Mesenchymal stem cell (in vitro differentiated cells and primary cell): ENCODE data around the gene NOM1.
A peak's percentile ranks its signal among the peaks of the same experiment; 100 is the strongest.

Experiments
- DNase-seq: peaks from one replicate; pipeline ENCODE4 v3.0.0-alpha.2; 2013
- H2AFZ ChIP-seq: one replicate; pipeline ENCODE4 v1.6.1; 2013; ENCODE audit warnings: low read depth, mild to moderate bottlenecking, control low read depth, inconsistent platforms, low read length, moderate library complexity
- H2AK5ac ChIP-seq: 2 replicates; pipeline ENCODE4 v1.6.1; 2013; ENCODE audit warnings: low read length, moderate library complexity, mild to moderate bottlenecking, inconsistent platforms; ENCODE audit not compliant: severe bottlenecking
- H2BK120ac ChIP-seq: one replicate; pipeline ENCODE4 v1.6.1; 2013; ENCODE audit warnings: low read depth, mild to moderate bottlenecking, inconsistent platforms, low read length, moderate library complexity
- H2BK12ac ChIP-seq, 2 experiments: one replicate each; pipeline ENCODE4 v1.6.1; 2013; ENCODE audit warnings: inconsistent platforms in 2 of 2, low read length in 2 of 2, mild to moderate bottlenecking in 2 of 2, moderate library complexity in 2 of 2, control low read depth in 1 of 2
- H2BK15ac ChIP-seq: one replicate; pipeline ENCODE4 v1.6.1; 2013; ENCODE audit warnings: mild to moderate bottlenecking, low read depth, inconsistent platforms; ENCODE audit not compliant: poor library complexity, severe bottlenecking
- H2BK5ac ChIP-seq: 2 replicates; pipeline ENCODE4 v1.6.1; 2013; ENCODE audit warnings: low read depth, mild to moderate bottlenecking, low read length, control low read depth, inconsistent platforms; ENCODE audit not compliant: poor library complexity, severe bottlenecking
- H3K14ac ChIP-seq, 2 experiments: one replicate each; pipeline ENCODE4 v1.6.1; 2013; ENCODE audit warnings: inconsistent platforms in 2 of 2, low read length in 2 of 2, control low read depth in 1 of 2, mild to moderate bottlenecking in 1 of 2, moderate library complexity in 1 of 2
- H3K18ac ChIP-seq, 2 experiments: one replicate each; pipeline ENCODE4 v1.6.1; 2013; ENCODE audit warnings: inconsistent platforms in 2 of 2, low read length in 2 of 2, control low read depth in 1 of 2, low read depth in 1 of 2, mild to moderate bottlenecking in 1 of 2
- H3K23ac ChIP-seq, 2 experiments: one replicate each; pipeline ENCODE4 v1.6.1; 2013; ENCODE audit warnings: inconsistent platforms in 2 of 2, low read length in 2 of 2, mild to moderate bottlenecking in 2 of 2, moderate library complexity in 2 of 2, control low read depth in 1 of 2
- H3K27ac ChIP-seq: 2 replicates; pipeline ENCODE4 v1.5.1; 2013; ENCODE audit warnings: mild to moderate bottlenecking, moderate library complexity, low read length, control low read depth, inconsistent platforms; ENCODE audit not compliant: poor library complexity, severe bottlenecking
- H3K27me3 ChIP-seq, 2 experiments: 2 replicates each; pipeline versions ENCODE4 v1.6.1 to v1.7.0; 2013; ENCODE audit warnings: low read length in 2 of 2, mild to moderate bottlenecking in 2 of 2, moderate library complexity in 2 of 2, control low read depth in 1 of 2, inconsistent platforms in 1 of 2; ENCODE audit not compliant: control insufficient read depth in 1 of 2, insufficient read depth in 1 of 2
- H3K36me3 ChIP-seq, 2 experiments: 2 replicates each; pipeline versions ENCODE4 v1.6.1 to v1.7.0; 2013; ENCODE audit warnings: low read length in 2 of 2, control low read depth in 1 of 2, inconsistent platforms in 1 of 2, low read depth in 1 of 2, mild to moderate bottlenecking in 1 of 2; ENCODE audit not compliant: insufficient read depth in 2 of 2, control insufficient read depth in 1 of 2
- H3K4ac ChIP-seq, 2 experiments: one replicate each; pipeline ENCODE4 v1.6.1; 2013; ENCODE audit warnings: inconsistent platforms in 2 of 2, low read length in 2 of 2, mild to moderate bottlenecking in 2 of 2, moderate library complexity in 2 of 2, control low read depth in 1 of 2, low read depth in 1 of 2
- H3K4me1 ChIP-seq: 2 replicates; pipeline ENCODE4 v1.6.1; 2013; ENCODE audit warnings: low read depth, low read length, control low read depth; ENCODE audit not compliant: control insufficient read depth, insufficient read depth
- H3K4me2 ChIP-seq: 2 replicates; pipeline ENCODE4 v1.6.1; 2013; ENCODE audit warnings: low read length, mild to moderate bottlenecking, inconsistent platforms; ENCODE audit not compliant: poor library complexity, severe bottlenecking
- H3K4me3 ChIP-seq, 2 experiments: 2 replicates each; pipeline versions ENCODE4 v1.5.1 to v1.7.0; 2013; ENCODE audit warnings: low read length in 2 of 2, mild to moderate bottlenecking in 2 of 2, control low read depth in 1 of 2, low read depth in 1 of 2; ENCODE audit not compliant: insufficient read depth in 1 of 2
- H3K79me1 ChIP-seq: replicated peaks from 2 replicates; pipeline ENCODE4 v1.6.1; 2013; ENCODE audit warnings: mild to moderate bottlenecking, control low read depth, low read length, inconsistent platforms; ENCODE audit not compliant: poor library complexity, severe bottlenecking
- H3K9ac ChIP-seq: 2 replicates; pipeline ENCODE4 v1.7.0; 2013; ENCODE audit warnings: mild to moderate bottlenecking, low read length, moderate library complexity
- H3K9me3 ChIP-seq: 2 replicates; pipeline ENCODE4 v1.7.0; 2013; ENCODE audit warnings: mild to moderate bottlenecking, low read length; ENCODE audit not compliant: control insufficient read depth
- H4K8ac ChIP-seq: one replicate; pipeline ENCODE4 v1.6.1; 2013; ENCODE audit warnings: inconsistent platforms, mild to moderate bottlenecking, low read length, moderate library complexity
- H4K91ac ChIP-seq: one replicate; pipeline ENCODE4 v1.6.1; 2013; ENCODE audit warnings: mild to moderate bottlenecking, low read length, inconsistent platforms
- WGBS: methylation state at CpG from one replicate; pipeline ENCODE4 v1.1.7; 2013; ENCODE audit warnings: mixed read lengths; 5-methylcytosine and 5-hydroxymethylcytosine counted together

The NOM1 gene

DNA sequence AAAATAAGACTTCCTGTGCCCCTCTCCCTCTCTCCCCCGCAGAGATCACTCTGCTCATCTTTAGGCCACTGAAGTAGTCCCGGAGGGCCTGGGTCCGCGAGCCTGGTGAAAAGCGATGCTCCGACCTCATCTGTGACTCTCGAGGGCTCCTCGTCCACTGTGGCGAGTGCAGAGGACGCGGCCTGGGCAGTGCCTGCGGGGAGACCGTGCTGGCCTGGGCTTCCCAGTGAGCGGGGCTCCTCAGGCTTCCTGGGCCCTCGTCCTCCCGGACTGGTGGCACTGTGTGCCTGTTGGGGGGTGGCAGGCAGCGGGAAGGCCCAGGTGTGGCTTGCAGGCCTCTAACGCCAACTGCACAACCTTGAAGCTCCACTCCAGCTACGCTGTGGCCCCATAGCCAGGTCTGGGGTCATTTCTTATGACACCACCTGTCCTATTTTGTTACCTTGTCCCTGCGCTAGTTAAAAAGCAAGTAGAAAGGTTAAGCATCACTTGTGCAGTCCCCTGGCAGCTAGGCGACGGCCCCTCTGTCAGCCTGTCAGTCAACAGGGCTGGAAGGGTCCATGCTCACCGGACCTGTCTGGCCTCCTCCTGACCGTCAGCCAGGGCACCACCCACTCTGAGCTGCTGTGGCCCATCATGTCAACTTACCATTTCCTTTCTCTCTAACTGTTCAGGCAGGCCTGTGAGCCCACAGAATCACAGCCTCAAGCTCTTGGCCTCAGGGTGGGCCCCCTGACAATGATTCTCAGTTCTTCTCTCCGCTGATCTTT lies 40.4 kb downstream of the NOM1 start:
- Histone ChIP-seq H3K4ac (no peak overlapping the region), H3K4me2 (no peak overlapping the region), H2BK12ac (no peak overlapping the region), H3K18ac (no peak overlapping the region), H3K4me1 (no peaks in the 10 kb centered on the region), H2BK120ac (no peak overlapping the region), H3K79me1 (no peaks in the 10 kb centered on the region), H2AFZ (no peak overlapping the region), H2BK5ac (no peak overlapping the region), H3K36me3 (no peaks in the 10 kb centered on the region), H3K9ac (no peak overlapping the region), H3K9me3 (no peaks in the 10 kb centered on the region), H2BK15ac (no peak overlapping the region), H3K27me3 (peaks cover 19 to 33% of the 10 kb centered on the region in 2 experiments), H3K23ac (no peak overlapping the region), H2AK5ac (no peak overlapping the region), H4K8ac (no peak overlapping the region), H3K14ac (no peak overlapping the region), H4K91ac (no peak overlapping the region), H3K4me3 (no peak overlapping the region), H3K27ac (no peak overlapping the region)
- WGBS, result 94% methylated on average over 25 of the region's 25 CpGs
- no peak for DNase-seq

DNA sequence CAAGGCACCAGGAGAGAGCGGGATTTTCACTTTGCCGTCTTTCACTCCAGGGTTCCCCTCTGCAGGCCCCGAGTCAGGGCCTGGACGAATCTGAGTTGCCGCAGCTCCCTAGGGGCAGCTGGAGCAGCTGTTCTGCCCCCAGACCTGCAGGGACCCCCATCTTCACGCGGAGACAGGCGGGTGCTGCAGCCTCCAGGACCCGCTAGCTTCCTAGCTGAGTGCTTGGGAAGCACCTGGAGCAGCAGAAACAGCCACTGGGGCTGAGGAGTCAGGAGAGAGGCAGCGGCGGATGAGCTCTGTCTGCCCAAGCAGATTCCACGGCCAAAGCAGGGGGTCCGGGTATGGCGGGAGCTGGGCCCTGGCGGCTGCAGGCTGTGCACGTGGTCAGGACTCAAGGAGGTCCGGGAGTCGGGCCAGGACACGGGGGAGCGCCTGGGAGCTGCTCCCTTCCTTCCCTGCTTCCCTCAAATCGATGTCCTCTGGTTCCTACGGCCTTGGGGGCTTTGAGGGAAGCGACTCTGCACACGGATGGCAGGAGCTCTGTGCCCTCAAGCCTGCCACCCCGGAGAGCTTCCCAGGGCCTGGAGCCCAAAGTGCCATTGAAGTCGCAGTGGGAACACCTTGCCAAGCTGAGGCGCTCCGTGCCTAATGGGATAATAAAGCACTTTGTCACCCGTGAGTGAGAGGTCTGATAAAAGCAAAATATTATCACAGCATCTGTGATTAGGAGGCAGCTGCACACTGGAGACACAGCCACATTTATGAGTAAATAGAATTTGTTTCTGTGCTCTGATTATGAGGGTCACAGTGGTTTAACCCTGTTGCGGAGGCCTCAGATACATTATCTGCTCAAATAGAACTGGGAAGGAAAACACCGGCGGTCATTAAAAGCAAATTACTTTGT lies 43.8 kb downstream of the NOM1 start:
- Histone ChIP-seq H4K91ac (no peak overlapping the region), H3K4ac (no peak overlapping the region), H3K23ac (peak overlapping the region in 1 of 2 experiments; percentile 21), H3K4me1 (no peaks in the 10 kb centered on the region), H3K18ac (no peak overlapping the region), H3K36me3 (no peaks in the 10 kb centered on the region), H2BK15ac (no peak overlapping the region), H3K4me3 (no peak overlapping the region), H3K27ac (no peak overlapping the region), H3K14ac (no peak overlapping the region), H3K9me3 (peaks cover 9% of the 10 kb centered on the region), H2AFZ (no peak overlapping the region), H2BK120ac (no peak overlapping the region), H3K4me2 (no peak overlapping the region), H3K27me3 (peaks cover 40 to 60% of the 10 kb centered on the region in 2 experiments), H4K8ac (no peak overlapping the region), H2AK5ac (no peak overlapping the region), H3K9ac (no peak overlapping the region), H3K79me1 (no peaks in the 10 kb centered on the region), H2BK5ac (no peak overlapping the region), H2BK12ac (no peak overlapping the region)
- no peak for DNase-seq
- 81% methylated on average over 32 of the region's 32 CpGs for WGBS

DNA sequence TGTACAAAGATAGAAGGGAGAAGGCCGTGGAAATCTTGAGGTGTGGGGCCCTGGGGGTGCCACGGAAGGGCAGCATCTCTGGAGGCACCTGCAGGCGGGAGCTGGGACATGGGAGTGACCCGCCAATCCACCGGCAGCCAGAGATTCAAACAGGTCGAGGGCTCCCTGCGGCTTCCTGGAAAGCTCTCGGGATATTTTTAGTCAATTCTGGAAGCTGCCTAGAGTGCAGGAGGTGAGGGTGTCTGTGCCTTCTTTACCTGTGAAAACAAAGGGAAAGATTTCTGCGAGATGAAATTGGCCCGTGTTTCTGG lies 44.4 kb downstream of the NOM1 start:
- no peak overlapping the region for H3K18ac ChIP-seq
- no peaks in the 10 kb centered on the region for H3K79me1 ChIP-seq
- H2BK15ac ChIP-seq, result no peak overlapping the region
- WGBS, result 83% methylated on average over 10 of the region's 10 CpGs
- no peak overlapping the region for H2BK12ac ChIP-seq
- DNase-seq, result no peak
- H3K27me3 ChIP-seq, result peaks cover 46 to 61% of the 10 kb centered on the region in 2 experiments
- no peak overlapping the region for H2BK5ac ChIP-seq
- H3K23ac ChIP-seq, result peak overlapping the region in 1 of 2 experiments; percentile 21
- H4K8ac ChIP-seq, result no peak overlapping the region
- H3K4me3 ChIP-seq, result no peak overlapping the region
- no peaks in the 10 kb centered on the region for H3K36me3 ChIP-seq
- no peak overlapping the region for H3K27ac ChIP-seq
- no peak overlapping the region for H2BK120ac ChIP-seq
- H3K9me3 ChIP-seq, result peaks cover 9% of the 10 kb centered on the region
- H3K4me1 ChIP-seq, result no peaks in the 10 kb centered on the region
- no peak overlapping the region for H3K14ac ChIP-seq
- H2AFZ ChIP-seq, result no peak overlapping the region
- no peak overlapping the region for H3K4me2 ChIP-seq
- H3K9ac ChIP-seq, result no peak overlapping the region
- H3K4ac ChIP-seq, result no peak overlapping the region
- H4K91ac ChIP-seq, result no peak overlapping the region
- H2AK5ac ChIP-seq, result no peak overlapping the region

DNA sequence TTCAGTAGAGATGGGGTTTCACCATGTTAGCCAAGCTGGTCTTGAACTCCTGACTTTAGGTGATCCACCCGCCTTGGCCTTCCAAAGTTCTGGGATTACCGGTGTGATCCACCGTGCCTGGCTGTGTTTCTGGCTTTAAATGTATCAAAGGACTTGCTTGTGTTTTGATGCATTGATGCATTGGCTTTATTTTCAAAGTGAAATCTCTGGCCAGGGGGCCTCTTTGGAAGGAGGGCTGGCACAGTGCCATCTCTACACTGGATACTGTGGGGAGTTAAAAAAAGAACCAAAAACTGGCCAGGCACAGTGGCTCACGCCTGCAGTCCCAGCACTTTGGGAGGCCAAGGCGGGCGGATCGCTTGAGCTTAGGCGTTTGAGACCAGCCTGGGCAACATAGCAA lies 44.9 kb downstream of the NOM1 start:
- no peak overlapping the region for H3K9ac ChIP-seq
- H4K91ac ChIP-seq, result no peak overlapping the region
- DNase-seq, result no peak
- no peaks in the 10 kb centered on the region for H3K79me1 ChIP-seq
- H3K23ac ChIP-seq, result no peak overlapping the region
- 75% methylated on average over 4 of the region's 8 CpGs for WGBS
- H3K27me3 ChIP-seq, result peaks cover 51 to 64% of the 10 kb centered on the region in 2 experiments
- H4K8ac ChIP-seq, result no peak overlapping the region
- H3K4me3 ChIP-seq, result no peak overlapping the region
- H3K36me3 ChIP-seq, result no peaks in the 10 kb centered on the region
- no peak overlapping the region for H2BK5ac ChIP-seq
- no peak overlapping the region for H2BK12ac ChIP-seq
- H3K14ac ChIP-seq, result no peak overlapping the region
- no peak overlapping the region for H2BK120ac ChIP-seq
- no peak overlapping the region for H3K4me2 ChIP-seq
- no peak overlapping the region for H3K18ac ChIP-seq
- H2AK5ac ChIP-seq, result no peak overlapping the region
- no peak overlapping the region for H3K27ac ChIP-seq
- no peak overlapping the region for H2AFZ ChIP-seq
- no peak overlapping the region for H2BK15ac ChIP-seq
- H3K4ac ChIP-seq, result no peak overlapping the region
- peaks cover 9% of the 10 kb centered on the region for H3K9me3 ChIP-seq
- H3K4me1 ChIP-seq, result peaks cover under 1% of the 10 kb centered on the region
